OCI-LY1 (cell line): ENCODE measurements around the gene NELL1.

Experiments
- CTCF ChIP-seq: fragments of 200-600 bp; sonication (generic), shearing (Covaris generic); IDR thresholded peaks from 2 replicates; pipeline ENCODE4 v1.5.1; 2017; ENCODE audit warnings: mild to moderate bottlenecking, antibody characterized with exemption, low read length, moderate library complexity, mixed read lengths
- EZH2 ChIP-seq: fragments of 200-600 bp; sonication (generic), shearing (Covaris generic); IDR thresholded peaks from 2 replicates; pipeline ENCODE4 v1.8.0; 2017; ENCODE audit warnings: borderline replicate concordance, mixed run types, mild to moderate bottlenecking, antibody characterized with exemption, low read length, moderate library complexity, mixed read lengths

- TF ChIP-seq CTCF: no peak
- TF ChIP-seq EZH2: no peak
Measured at GRCh38 chr11:20762116-20762844, 92.9 kb downstream of the NELL1 start.
